MCF 10A (cell line): ENCODE data around the gene TGM6. TPM values are rescaled to one million over a fixed set of nuclear protein-coding genes. Genes with fewer than 3 reads are reported as not detected.

Experiments used
- BruUV-seq: library from RNA; stranded (reverse); fragments of 400-500 nt; replicated peaks from 2 replicates; lab custom pipeline; 2021; lab: Mats Ljungman, UMichigan
- CTCF ChIA-PET: fragments of 300-600 bp; sonication (Branson Sonifier 250); formaldehyde crosslinking; extraction: SDS; loops from one replicate; lab custom pipeline; 2021; ENCODE audit warnings: antibody characterized with exemption, inconsistent platforms; lab: Yijun Ruan, JAX
- POLR2A ChIA-PET: fragments of 300-600, 350-650 bp; sonication (Branson Sonifier 250); formaldehyde crosslinking; extraction: SDS; loops from one replicate; lab custom pipeline; 2020; ENCODE audit warnings: antibody characterized with exemption, inconsistent platforms; lab: Yijun Ruan, JAX
- DNase-seq: peaks from one replicate; pipeline ENCODE4 v3.0.0-alpha.2; 2018; ENCODE audit not compliant: unreplicated experiment
- H3K27ac Mint-ChIP-seq: one replicate; pipeline ENCODE4 v1.8.0; 2022; ENCODE audit warnings: mild to moderate bottlenecking, low read depth, mixed read lengths; ENCODE audit not compliant: unreplicated experiment
- H3K27me3 Mint-ChIP-seq: one replicate; pipeline ENCODE4 v1.8.0; 2022; ENCODE audit warnings: mixed read lengths; ENCODE audit not compliant: insufficient read depth, unreplicated experiment
- H3K36me3 Mint-ChIP-seq: one replicate; pipeline ENCODE4 v1.8.0; 2022; ENCODE audit warnings: mild to moderate bottlenecking, moderate library complexity, mixed read lengths; ENCODE audit not compliant: insufficient read depth, unreplicated experiment
- H3K4me1 Mint-ChIP-seq: one replicate; pipeline ENCODE4 v1.8.0; 2022; ENCODE audit warnings: mixed read lengths; ENCODE audit not compliant: insufficient read depth, unreplicated experiment
- H3K4me3 Mint-ChIP-seq: one replicate; pipeline ENCODE4 v1.8.0; 2022; ENCODE audit warnings: mild to moderate bottlenecking, moderate library complexity, mixed read lengths; ENCODE audit not compliant: unreplicated experiment
- H3K9me3 Mint-ChIP-seq: one replicate; pipeline ENCODE4 v1.8.0; 2022; ENCODE audit warnings: mixed read lengths; ENCODE audit not compliant: unreplicated experiment
- intact Hi-C: fragments of 100-400 bp; cut with micrococcal nuclease; formaldehyde crosslinking; loops from 2 replicates; pipeline ENCODE4 v1.14.1; 2022
- total RNA-seq: library from RNA; stranded (reverse); gene quantifications from 2 replicates; pipeline ENCODE4 v1.2.3, GENCODE V29; 2022
- TF ChIP-seq, protein P1 (sequence below): fragments of 200-600 bp; IDR thresholded peaks from one replicate; pipeline ENCODE4 v1.8.0; 2022; ENCODE audit warnings: antibody characterized with exemption, mild to moderate bottlenecking; ENCODE audit not compliant: unreplicated experiment

Gene TGM6
- total RNA-seq, 1 experiment from 2014 or later: not detected

DNA sequence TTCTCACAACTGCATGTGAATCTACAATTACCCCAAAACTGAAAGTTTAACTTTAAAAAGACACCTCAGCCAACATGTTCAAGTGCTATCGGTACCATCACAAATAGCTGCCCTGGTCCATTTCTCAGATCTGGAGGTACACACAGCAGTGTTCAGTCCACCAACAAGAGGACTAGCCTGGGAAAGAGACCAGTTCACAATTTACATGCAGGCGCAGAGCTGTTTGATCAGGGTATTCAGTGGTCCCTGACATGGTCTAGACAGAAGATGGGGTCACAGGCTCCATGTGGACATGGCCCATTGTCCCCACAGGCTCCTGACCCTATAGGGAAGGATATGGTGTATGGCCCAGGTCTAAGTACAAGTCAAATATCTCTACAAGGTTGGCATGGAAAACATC, 15.6 kb upstream of the TGM6 start:
- no TSS peak for BruUV-seq
- no peaks in the 10 kb centered on the region for H3K36me3 Mint-ChIP-seq
- H3K9me3 Mint-ChIP-seq: peaks cover 24% of the 10 kb centered on the region
- ChIA-PET POLR2A (no interaction called here), CTCF (interaction anchor here (0.6 to 0.9 kb wide), 2 partner anchors 157 to 1036 kb away, joined by 3 to 5 read pairs; no protein-coding TSS in a partner anchor)
- no peaks in the 10 kb centered on the region for H3K27me3 Mint-ChIP-seq
- intact Hi-C loops: no loop called here
- no peak overlapping the region for H3K4me3 Mint-ChIP-seq
- peaks cover 13% of the 10 kb centered on the region for H3K4me1 Mint-ChIP-seq
- DNase-seq: no peak
- no peak overlapping the region for H3K27ac Mint-ChIP-seq
- TF ChIP-seq, protein P1, sequence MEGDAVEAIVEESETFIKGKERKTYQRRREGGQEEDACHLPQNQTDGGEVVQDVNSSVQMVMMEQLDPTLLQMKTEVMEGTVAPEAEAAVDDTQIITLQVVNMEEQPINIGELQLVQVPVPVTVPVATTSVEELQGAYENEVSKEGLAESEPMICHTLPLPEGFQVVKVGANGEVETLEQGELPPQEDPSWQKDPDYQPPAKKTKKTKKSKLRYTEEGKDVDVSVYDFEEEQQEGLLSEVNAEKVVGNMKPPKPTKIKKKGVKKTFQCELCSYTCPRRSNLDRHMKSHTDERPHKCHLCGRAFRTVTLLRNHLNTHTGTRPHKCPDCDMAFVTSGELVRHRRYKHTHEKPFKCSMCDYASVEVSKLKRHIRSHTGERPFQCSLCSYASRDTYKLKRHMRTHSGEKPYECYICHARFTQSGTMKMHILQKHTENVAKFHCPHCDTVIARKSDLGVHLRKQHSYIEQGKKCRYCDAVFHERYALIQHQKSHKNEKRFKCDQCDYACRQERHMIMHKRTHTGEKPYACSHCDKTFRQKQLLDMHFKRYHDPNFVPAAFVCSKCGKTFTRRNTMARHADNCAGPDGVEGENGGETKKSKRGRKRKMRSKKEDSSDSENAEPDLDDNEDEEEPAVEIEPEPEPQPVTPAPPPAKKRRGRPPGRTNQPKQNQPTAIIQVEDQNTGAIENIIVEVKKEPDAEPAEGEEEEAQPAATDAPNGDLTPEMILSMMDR: no peak

DNA sequence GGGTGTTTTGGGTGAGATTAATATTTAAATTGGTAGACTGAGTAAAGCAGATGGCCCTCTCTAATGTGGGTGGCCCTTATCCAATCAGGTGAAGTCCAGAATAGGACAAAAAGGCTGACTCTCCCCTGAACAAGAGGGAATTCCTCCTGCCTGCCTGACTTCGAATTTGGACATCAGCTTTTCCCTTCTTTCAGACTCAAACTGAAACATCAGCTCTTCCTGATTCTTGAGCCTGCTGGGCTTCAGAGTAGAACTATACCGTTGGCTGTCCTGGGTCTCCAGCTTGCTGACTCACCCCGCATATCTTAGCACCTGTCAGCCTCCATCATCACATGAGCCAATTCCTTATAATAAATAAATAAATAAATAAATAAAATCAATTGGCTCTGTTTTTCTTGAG, 15.0 kb upstream of the TGM6 start:
- no peaks in the 10 kb centered on the region for H3K36me3 Mint-ChIP-seq
- DNase-seq: no peak
- no peaks in the 10 kb centered on the region for H3K27me3 Mint-ChIP-seq
- intact Hi-C loops: no loop called here
- CTCF ChIA-PET: interaction anchor here (0.6 to 1.3 kb wide), 4 partner anchors 38 to 1035 kb away, joined by 3 to 5 read pairs (median 3); no protein-coding TSS in a partner anchor
- TF ChIP-seq, protein P1: no peak
- H3K4me3 Mint-ChIP-seq: no peak overlapping the region
- H3K27ac Mint-ChIP-seq: no peak overlapping the region
- no TSS peak for BruUV-seq
- peaks cover 13% of the 10 kb centered on the region for H3K4me1 Mint-ChIP-seq
- POLR2A ChIA-PET: interaction anchor here (0.6 kb wide), 1 partner anchor 475 kb away, joined by 3 read pairs; the partner anchor contains the start of genes PCED1A and VPS16
- H3K9me3 Mint-ChIP-seq: peaks cover 24% of the 10 kb centered on the region

DNA sequence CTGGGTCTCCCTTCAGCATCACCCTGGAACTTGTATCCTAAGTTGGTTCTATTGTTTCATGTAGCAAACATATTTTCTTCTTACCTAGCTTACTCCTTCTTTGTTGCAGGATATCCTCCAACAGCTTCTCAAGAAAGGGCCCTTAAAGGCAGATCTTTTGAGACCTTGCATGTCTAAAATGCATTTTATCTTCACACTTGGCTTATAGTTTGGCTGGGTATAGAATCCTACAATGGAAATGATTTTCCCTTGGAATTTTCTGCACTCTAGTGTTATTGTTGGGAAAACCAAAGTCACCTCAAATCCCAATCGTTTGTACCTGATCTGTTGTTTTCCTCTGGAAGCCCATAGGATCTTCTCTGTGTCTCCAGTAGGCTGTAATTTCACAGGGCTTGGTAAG, 12.1 kb upstream of the TGM6 start:
- Mint-ChIP-seq H3K27ac (no peak overlapping the region), H3K4me1 (peaks cover 10% of the 10 kb centered on the region), H3K36me3 (no peaks in the 10 kb centered on the region), H3K9me3 (peaks cover 14% of the 10 kb centered on the region), H3K27me3 (no peaks in the 10 kb centered on the region), H3K4me3 (no peak overlapping the region)
- TF ChIP-seq, protein P1: no peak
- DNase-seq: no peak
- no TSS peak for BruUV-seq
- intact Hi-C loops: no loop called here
- ChIA-PET CTCF (interaction anchor here (0.7 to 1.3 kb wide), 4 partner anchors 16 to 172 kb away, joined by 3 to 6 read pairs (median 4); no protein-coding TSS in a partner anchor), POLR2A (interaction anchor here (0.7 kb wide), 1 partner anchor 132 kb away, joined by 3 read pairs; no protein-coding TSS in a partner anchor)

DNA sequence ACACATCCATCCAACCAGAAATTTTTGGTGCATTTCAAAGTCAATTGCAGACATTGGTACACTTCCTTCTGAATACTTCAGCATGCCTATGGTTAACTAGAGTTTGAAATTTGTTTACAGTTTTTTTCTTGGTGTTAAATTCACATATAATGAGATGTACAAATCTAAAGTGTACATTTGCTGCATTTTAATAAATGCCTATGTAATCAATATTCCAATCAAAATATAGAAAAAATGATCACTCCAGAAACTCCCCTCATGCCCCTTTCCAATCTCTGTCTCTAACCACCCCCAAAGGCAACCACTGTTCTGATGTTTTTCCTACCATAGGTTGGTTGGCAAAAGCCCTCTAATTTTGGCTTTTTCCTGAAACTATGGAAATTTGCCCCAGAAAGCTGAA, 7.6 kb upstream of the TGM6 start:
- TF ChIP-seq, protein P1: no peak
- H3K36me3 Mint-ChIP-seq: no peaks in the 10 kb centered on the region
- ChIA-PET POLR2A (no interaction called here), CTCF (interaction anchor here (0.6 to 1.1 kb wide), 3 partner anchors 32 to 143 kb away, joined by 3 read pairs; no protein-coding TSS in a partner anchor)
- no peak overlapping the region for H3K27ac Mint-ChIP-seq
- no peaks in the 10 kb centered on the region for H3K4me1 Mint-ChIP-seq
- peaks cover 13% of the 10 kb centered on the region for H3K9me3 Mint-ChIP-seq
- BruUV-seq: no TSS peak
- no peaks in the 10 kb centered on the region for H3K27me3 Mint-ChIP-seq
- no peak overlapping the region for H3K4me3 Mint-ChIP-seq
- no peak for DNase-seq
- intact Hi-C loops: no loop called here
